Hindlimb muscle (tissue), 1 donor: Measurements from ENCODE around the gene NUPR1. TPM values are rescaled to one million over a fixed set of nuclear protein-coding genes. Genes with fewer than 3 reads are reported as not detected.
A peak's percentile ranks its signal among the peaks of the same experiment; 100 is the strongest.
"Not testable (repeated sequence)": the region's sequence is repeated elsewhere in the genome, so short reads cannot be mapped to it uniquely, and the experiment has no call there.

Source experiments
- DNase-seq: peaks from one replicate; pipeline ENCODE4 v3.0.0-alpha.2; 2013
- polyA plus RNA-seq: library from polyadenylated mRNA; unstranded; fragments of 120-200 nt; gene quantifications from one replicate; pipeline ENCODE4 v1.2.1, GENCODE V29; 2013; ENCODE audit not compliant: insufficient read length

The NUPR1 gene
- polyA plus RNA-seq, 1 donor: 29.7 TPM

DNA sequence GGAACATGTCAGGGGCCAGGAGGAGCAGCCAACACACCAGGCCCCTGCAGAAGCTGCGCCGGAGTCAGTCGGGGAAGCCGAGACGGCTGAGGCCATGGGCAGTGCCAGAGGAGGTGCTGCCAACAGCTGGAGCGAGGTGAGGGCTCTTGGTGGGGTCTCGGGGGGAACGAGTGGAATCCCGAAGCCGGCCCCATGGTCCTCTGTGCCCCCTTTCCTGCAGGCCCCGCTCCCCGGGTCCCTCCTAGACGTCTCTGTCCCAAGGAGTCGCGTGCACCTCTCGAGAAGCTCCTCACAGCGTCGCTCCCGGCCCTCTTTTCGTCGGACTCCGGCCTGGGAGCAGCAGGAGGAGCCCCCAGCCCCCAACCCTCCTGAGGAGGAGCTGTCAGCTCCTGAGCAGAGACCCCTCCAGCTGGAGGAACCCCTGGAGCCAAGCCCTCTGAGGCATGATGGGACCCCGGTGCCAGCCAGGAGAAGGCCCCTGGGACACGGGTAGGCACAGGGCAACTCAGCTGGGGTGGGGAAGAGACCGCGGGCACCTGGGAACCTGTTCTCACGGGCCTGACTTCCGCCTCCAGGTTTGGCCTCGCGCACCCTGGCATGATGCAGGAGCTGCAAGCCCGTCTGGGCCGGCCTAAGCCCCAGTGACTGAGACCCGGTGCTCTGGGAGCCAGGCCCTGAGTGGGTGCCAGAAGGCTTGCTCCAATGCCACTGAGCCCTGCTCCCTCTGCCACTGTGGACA lies 40.7 kb downstream of the NUPR1 start:
- no peak for DNase-seq

DNA sequence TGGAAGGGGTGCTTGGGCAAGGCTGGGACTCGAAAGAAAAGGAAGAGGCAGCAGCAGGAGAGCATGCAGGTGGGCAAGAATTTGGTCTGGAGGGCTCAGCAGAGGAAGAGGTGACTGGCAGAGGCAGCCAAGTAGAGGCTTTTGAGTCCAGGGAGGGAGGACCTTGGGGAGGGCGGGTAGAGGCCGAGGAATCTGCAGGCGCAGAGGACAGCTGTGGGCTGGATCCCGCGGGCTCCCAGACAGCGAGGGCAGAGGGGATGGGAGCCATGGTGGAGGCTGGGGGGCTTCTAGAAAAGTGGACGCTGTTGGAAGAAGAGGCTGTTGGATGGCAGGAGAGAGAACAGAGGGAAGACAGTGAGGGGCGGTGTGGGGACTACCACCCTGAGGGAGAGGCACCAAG lies 41.4 kb downstream of the NUPR1 start:
- no peak for DNase-seq

DNA sequence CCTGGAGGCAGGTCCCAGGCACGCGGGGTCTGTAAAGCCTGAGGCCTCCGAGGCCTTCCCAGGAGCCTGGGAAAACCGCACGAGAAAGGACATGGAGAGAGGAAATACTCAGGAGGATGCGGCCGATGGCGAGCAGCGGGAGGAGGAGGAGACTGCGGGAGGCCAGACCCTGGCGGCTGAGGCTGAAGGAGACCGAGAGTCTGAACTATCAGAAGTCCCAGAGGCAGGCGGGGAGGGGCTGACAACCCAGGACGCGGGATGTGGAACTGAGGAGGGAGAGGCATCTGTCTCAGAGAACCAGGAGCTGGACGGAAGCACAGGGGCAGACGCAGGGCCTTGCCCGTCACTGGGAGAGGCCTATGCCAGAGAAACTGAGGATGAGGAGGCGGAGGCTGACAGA lies 41.9 kb downstream of the NUPR1 start:
- no peak for DNase-seq

DNA sequence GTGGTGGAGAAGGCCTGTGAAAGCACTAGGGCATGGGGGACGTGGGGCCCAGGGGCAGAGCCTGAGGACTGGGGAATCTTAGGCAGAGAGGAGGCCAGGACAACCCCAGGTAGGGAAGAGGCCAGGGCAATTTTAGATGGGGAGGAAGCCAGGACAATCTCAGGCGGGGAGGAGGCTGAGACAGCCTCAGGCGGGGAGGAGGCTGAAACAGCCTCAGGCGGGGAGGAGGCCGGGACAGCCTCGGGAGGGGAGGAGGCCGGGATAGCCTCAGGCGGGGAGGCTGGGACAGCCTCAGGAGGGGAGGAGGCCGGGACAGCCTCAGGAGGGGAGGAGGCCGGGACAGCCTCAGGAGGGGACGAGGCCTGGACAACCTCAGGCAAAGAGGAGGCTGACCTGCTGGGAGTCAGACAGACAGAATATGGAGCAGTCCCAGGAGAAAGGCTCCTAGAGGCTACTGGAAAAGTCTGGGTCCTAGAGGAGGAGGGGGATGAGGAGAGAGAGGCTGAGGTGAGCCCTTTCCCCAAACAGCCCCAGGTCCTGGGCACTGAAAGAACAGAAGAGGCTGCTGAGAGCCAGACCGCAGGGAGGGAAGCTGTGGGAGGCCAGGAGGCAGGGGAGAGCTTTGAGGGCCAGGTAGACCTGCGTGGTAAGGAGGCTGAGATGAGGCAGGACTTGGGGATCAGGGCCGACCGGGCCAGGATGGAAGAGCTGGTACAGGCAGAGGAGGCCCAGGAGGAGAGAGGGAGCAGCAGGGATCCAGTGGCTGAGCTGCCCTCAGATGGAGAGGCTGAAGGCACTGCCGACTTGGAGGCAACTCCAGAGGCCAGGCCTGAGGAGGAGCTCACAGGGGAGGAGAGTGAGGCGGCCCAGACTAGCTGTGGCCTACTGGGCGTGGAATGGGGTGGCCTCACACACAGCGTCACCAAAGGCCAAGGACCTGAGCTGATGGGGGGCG lies 42.7 kb downstream of the NUPR1 start:
- DNase-seq: no peak

DNA sequence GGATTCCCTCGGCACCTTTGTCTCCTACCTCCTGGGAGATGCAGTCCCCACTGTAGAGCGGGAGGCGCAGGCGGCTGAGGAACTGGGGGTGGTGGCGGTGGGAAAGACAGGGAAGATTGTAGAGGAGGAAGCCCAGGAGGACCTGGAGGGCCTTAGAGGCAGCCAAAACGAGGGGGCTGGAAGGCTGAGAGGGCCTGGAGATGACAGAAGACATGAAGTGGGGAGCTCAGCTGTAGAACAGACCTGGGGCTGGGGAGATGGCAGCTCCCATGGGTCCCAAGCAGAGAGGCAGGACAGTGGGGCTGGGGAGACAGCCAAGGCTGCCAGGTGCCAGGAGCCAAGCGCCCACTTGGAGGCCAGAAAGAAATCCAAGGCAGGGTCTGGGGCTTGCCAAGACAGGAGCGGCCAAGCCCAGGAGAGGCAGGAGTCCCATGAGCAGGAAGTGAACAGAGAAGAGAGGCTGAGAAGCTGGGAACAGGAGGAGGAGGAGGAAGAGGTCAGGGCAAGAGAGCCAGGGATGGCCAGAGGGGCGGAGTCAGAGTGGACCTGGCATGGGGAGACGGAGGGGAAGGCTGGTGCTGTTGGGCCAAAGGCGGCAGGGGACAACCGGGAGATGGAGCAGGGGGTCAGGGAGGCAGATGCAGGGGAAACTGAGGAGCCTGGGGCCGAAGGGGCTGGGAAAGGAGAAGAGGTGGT lies 43.5 kb downstream of the NUPR1 start:
- no peak for DNase-seq

DNA sequence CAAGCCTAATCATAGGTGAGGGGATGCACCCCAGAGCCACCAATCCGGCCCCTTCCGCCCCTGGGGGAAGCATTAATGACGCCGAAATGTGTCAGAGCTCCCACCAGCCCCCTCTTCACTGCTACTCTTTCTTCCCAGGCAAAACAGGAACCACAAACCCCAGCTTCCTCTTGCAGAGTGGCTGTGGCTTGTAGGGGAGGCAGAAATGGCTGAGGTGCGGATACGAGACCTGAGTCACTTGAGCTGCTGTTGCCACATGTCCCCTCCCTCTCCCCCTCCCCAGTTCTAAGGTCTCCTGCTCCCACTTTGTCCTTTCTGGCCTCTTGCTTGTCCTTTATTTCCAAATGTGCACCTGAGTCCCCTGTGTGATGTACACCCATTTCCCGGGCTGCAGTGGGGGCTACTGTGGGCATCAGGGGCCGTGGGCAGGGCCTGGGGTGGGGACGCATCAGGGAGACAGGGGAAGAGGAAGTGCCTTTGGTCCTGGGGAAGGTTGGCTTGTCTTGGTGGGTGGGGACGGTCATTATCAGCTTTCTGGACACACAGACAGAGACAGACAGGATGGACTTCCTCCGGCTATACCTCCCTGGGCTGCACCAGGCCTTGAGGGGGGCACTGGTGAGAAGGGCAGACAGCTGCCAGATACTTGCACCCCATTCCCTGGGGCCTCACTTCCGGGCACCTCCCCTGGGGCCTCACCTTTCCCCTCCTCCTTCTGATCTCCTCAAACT lies 44.5 kb downstream of the NUPR1 start, which contains the start of gene APOBR:
Gene APOBR, plus strand, starts transcription at position 523 of the 731 bp plus-strand sequence. Its CDS starts 39 bp downstream, at position 562.
- DNase-seq: no peak

DNA sequence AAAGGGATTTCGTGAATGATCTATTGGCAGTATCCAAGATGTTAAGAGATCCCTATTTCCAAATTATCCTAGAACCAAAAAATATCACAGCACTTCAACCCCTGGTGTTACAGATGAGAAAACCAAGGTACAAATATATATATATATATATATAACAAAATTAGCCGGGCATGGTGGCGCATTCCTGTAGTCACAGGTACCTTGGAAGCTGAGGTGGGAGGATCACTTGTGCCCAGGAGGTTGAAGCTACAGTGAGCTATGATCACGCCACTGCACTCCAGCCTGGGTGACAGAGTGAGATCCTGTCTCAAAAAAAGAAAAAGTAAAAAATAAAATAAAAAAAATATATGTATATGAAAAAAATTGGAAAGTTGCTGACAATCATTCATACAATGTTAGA lies 46.3 kb downstream of the NUPR1 start:
- no peak for DNase-seq

DNA sequence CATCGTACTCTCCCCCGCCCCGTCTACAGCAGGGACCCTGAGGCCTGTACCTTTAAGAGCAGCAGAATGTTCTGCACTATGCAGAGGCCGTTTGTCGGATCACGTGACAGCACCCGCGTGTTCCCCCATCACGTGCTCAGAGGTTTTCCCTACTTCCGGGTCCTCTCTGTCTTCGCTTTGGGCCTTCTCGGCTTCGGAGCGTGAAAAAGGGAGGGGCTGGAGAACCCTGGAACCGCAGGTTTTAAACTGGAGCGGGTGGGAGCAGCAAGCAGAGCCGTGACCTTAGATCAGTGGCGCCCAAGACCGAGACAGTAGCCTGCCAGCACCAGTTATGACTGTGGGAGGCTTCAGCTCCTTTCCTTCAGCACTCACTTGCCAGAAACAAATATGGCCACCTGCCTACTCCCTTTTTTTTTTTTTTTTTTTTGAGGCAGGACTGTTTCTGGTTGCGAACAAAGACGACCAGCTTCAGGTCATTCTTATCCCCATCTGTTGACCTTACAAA lies 46.8 kb downstream of the NUPR1 start, which contains the start of gene CLN3:
Gene CLN3, minus strand, starts transcription at position 105 of the 505 bp plus-strand sequence. CDS start 315 bp downstream, outside the sequence.
- DNase-seq: peak; percentile 94

DNA sequence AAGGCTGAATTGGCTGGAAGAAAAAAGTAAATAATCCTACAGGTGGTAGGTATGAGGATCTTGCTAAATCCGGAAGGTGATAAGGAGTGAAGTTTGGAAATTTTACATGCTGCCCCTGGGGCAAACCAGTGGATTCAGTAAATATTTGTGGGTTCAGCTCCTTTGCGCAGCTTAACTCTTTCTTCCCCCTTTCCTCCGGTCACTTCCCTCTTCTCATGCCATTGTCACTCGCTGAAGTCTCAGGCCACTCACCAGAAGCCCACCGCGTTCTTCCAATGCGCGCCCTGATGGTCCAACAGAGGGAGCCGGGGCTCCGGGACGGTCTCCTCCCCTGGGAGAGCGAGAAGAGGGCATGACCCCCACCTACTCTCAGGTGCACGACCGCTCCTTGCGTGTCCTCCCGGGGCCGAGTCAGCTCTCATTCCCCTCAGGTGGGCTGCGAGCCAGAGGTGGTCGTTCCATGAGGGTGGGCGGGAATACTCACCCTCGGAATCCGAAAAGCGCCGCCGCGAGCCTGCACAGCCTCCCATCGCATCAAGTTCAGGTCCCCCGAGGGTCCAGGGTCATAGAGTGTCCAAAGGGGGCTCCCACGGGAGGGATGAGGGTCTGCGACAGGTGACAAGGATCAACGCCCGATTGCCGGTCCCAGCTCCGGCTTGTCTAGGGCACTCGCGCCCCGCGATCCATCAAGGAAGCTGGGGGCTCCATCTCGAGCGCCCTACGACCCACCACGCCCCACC lies 47.4 kb downstream of the NUPR1 start:
- no peak for DNase-seq

DNA sequence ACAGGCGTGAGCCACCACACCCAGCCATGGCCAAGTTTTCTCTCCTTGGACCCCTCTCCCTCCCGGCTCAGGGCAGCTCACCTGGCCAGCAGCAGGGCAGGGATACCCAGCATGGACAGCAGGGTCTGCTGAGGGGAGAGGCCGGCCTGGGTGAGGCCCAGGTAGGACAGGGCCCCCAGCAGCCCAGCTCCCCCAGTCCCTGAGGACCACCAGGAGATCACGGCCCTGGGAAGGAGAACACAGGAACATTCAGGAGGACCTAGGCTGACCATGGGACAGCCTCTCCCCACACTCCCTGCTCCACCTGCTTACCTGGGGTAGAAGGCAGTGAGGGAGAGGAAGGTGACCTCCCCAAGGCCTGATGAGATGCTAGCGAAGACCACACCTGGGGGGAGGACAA lies 52.5 kb downstream of the NUPR1 start:
- DNase-seq: no peak

DNA sequence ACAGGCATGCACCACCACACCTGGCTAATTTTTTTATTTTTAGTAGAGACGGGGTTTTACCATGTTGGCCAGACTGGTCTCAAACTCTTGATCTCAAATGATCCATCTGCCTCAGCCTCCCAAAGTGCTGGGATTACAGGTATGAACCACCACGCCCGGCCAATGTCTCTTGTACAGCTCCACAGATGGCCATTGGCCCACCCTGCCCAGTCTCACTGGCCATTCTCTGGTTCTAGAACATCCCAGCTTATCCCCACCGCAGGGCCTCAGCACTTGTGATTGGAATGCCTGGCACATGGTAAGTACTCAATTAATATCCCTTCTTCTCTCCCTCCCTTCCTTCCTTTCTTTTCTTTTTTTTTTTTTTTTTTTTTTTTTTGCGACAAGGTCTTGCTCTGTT lies 55.4 kb downstream of the NUPR1 start:
- not testable (repeated sequence) for DNase-seq

Other genes starting within 250 kb of the NUPR1 start
- 24.7 TPM for gene SBK1, start 246.4 kb downstream of the NUPR1 start, polyA plus RNA-seq
- gene NPIPB6, start 175.5 kb downstream of the NUPR1 start, polyA plus RNA-seq: 1.4 TPM
- 105 TPM for gene EIF3CL, start 135.1 kb downstream of the NUPR1 start, polyA plus RNA-seq
- gene NPIPB7, start 66.6 kb downstream of the NUPR1 start, polyA plus RNA-seq: not detected
- 17.4 TPM for gene CLN3, start 46.9 kb downstream of the NUPR1 start, polyA plus RNA-seq
- gene APOBR, start 44.3 kb downstream of the NUPR1 start, polyA plus RNA-seq: 1.2 TPM
- not detected for gene IL27, start 32.1 kb downstream of the NUPR1 start, polyA plus RNA-seq
- gene SGF29, start 14.9 kb upstream of the NUPR1 start, polyA plus RNA-seq: 19.8 TPM
- 0.96 TPM for gene SULT1A2, start 58.1 kb upstream of the NUPR1 start, polyA plus RNA-seq
- gene SULT1A1, start 71.1 kb upstream of the NUPR1 start, polyA plus RNA-seq: 8.8 TPM
- 2.6 TPM for gene NPIPB8, start 99.1 kb upstream of the NUPR1 start, polyA plus RNA-seq
- 599 TPM for gene EIF3C, start 172.5 kb upstream of the NUPR1 start, polyA plus RNA-seq
- gene NPIPB9, start 212.8 kb upstream of the NUPR1 start, polyA plus RNA-seq: 2.6 TPM